Measurements from ENCODE around the gene GDF2. TPM values are rescaled to one million over a fixed set of nuclear protein-coding genes. Genes with fewer than 3 reads are reported as not detected.

The GDF2 gene
- total RNA-seq, 4 donors from 2014 or later, result not detected

- Histone ChIP-seq H3K9me3 (no peaks in the 10 kb centered on the region), H3K36me3 (no peaks in the 10 kb centered on the region), H3K4me1 (peaks cover 0 to 17% (median 2%) of the 10 kb centered on the region in 4 donors), H3K27ac (peak overlapping the region in 2 of 4 donors; percentile 9 to 36), H3K4me3 (peak overlapping the region in 1 of 4 donors; percentile 6), H3K27me3 (no peaks in the 10 kb centered on the region)
- DNase-seq, result peak; percentile 85 to 93 (median 89)
- TF ChIP-seq POLR2A (IDR thresholded peaks at IDR 0.05) (no peak), CTCF (IDR thresholded peaks at IDR 0.05) (peak; percentile 67 to 93 (median 87))
Observed at GRCh38 chr10:47311932-47312662, 10.2 kb upstream of the GDF2 start.

- H3K9me3 ChIP-seq, result no peaks in the 10 kb centered on the region
- H3K4me1 ChIP-seq, result peaks cover 0 to 17% (median 2%) of the 10 kb centered on the region in 4 donors
- no peak overlapping the region for H3K27ac ChIP-seq
- no peak overlapping the region for H3K4me3 ChIP-seq
- no peaks in the 10 kb centered on the region for H3K27me3 ChIP-seq
- TF ChIP-seq CTCF (IDR thresholded peaks at IDR 0.05) (no peak), POLR2A (IDR thresholded peaks at IDR 0.05) (no peak)
- DNase-seq, result no peak
- H3K36me3 ChIP-seq, result no peaks in the 10 kb centered on the region
Observed at GRCh38 chr10:47312663-47312995, 9.6 kb upstream of the GDF2 start.

- Histone ChIP-seq H3K4me3 (no peak overlapping the region), H3K9me3 (no peaks in the 10 kb centered on the region), H3K27ac (no peak overlapping the region), H3K36me3 (no peaks in the 10 kb centered on the region), H3K27me3 (no peaks in the 10 kb centered on the region), H3K4me1 (peaks cover 0 to 17% (median 2%) of the 10 kb centered on the region in 4 donors)
- DNase-seq, result no peak
- TF ChIP-seq CTCF (IDR thresholded peaks at IDR 0.05) (no peak), POLR2A (IDR thresholded peaks at IDR 0.05) (no peak)
Observed at GRCh38 chr10:47314416-47314970, 7.8 kb upstream of the GDF2 start.

- Histone ChIP-seq H3K27me3 (no peaks in the 10 kb centered on the region), H3K36me3 (no peaks in the 10 kb centered on the region), H3K4me1 (peaks cover 0 to 17% (median 2%) of the 10 kb centered on the region in 4 donors), H3K4me3 (no peak overlapping the region), H3K27ac (no peak overlapping the region), H3K9me3 (no peaks in the 10 kb centered on the region)
- no peak for TF ChIP-seq POLR2A (IDR thresholded peaks at IDR 0.05)
- no peak for TF ChIP-seq CTCF (IDR thresholded peaks at IDR 0.05)
- no peak for DNase-seq
Observed at GRCh38 chr10:47315421-47315820, 6.8 kb upstream of the GDF2 start.

GRCh38 chr10:47316131-47316530 is 6.1 kb upstream of the GDF2 start:
- peaks cover 0 to 13% (median 2%) of the 10 kb centered on the region in 4 donors for H3K4me1 ChIP-seq
- no peak for DNase-seq
- TF ChIP-seq CTCF (IDR thresholded peaks at IDR 0.05) (no peak), POLR2A (IDR thresholded peaks at IDR 0.05) (no peak)
- no peaks in the 10 kb centered on the region for H3K9me3 ChIP-seq
- no peak overlapping the region for H3K4me3 ChIP-seq
- no peaks in the 10 kb centered on the region for H3K36me3 ChIP-seq
- H3K27ac ChIP-seq, result no peak overlapping the region
- no peaks in the 10 kb centered on the region for H3K27me3 ChIP-seq
